GM20000 (cell line): ENCODE measurements around the gene HSPA1A.
"Not testable (repeated sequence)": the region's sequence is repeated elsewhere in the genome, so short reads cannot be mapped to it uniquely, and the experiment has no call there.

Experiments used
- DNase-seq: peaks from one replicate; pipeline ENCODE4 v3.0.0; 2012; ENCODE audit warnings: low spot score
- TF ChIP-seq, protein P1 (sequence below): IDR thresholded peaks from 2 replicates; pipeline ENCODE4 v1.5.1; 2012; ENCODE audit warnings: mild to moderate bottlenecking, control low read depth; ENCODE audit errors: extremely low read depth, missing control alignments

Gene HSPA1A

DNA sequence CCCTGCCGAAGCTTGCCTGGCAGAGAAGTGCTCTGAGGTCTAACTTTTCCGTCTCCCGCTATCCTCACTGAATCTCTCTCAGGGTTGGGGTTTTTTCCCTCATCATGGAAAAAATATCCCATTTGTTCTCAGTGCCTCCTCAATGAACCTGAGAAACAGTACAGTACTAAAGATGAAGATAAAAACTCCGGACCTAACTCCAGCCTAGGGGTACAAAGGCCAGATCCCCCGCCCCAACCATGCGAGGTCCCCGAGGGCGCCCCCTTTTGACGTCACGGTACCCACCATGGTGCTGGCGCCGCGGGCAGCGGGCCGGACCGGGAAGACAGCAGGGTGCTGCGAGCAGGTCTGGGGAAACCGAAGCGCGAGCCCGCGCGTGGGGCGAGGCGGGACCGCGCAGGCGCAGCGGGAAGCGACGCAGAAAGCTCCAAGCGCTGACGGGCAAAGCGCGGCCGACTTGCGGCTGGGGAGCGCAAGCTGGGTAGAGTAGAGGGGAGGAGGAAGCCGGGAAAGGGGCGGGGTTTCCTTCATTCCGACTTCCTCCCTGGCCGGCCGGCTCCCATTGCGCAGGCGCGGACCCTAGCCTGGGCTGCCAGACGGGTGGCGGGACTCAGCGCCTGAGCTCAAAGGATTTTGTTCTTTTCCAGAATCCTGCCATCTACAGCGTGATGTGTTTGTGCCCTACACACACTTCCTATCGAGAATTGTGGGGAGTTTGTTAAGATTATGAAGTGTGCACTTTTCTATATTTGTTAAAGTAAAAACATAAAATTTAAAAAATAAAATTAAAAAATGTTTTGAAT is 8.7 kb upstream of the HSPA1A start, which contains the start of gene LSM2:
Gene LSM2, minus strand, starts transcription at position 497 of the 803 bp plus-strand sequence. Its CDS starts 209 bp downstream, at position 288.
- peak; percentile 99 for DNase-seq
- TF ChIP-seq, protein P1, sequence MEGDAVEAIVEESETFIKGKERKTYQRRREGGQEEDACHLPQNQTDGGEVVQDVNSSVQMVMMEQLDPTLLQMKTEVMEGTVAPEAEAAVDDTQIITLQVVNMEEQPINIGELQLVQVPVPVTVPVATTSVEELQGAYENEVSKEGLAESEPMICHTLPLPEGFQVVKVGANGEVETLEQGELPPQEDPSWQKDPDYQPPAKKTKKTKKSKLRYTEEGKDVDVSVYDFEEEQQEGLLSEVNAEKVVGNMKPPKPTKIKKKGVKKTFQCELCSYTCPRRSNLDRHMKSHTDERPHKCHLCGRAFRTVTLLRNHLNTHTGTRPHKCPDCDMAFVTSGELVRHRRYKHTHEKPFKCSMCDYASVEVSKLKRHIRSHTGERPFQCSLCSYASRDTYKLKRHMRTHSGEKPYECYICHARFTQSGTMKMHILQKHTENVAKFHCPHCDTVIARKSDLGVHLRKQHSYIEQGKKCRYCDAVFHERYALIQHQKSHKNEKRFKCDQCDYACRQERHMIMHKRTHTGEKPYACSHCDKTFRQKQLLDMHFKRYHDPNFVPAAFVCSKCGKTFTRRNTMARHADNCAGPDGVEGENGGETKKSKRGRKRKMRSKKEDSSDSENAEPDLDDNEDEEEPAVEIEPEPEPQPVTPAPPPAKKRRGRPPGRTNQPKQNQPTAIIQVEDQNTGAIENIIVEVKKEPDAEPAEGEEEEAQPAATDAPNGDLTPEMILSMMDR: no peak

DNA sequence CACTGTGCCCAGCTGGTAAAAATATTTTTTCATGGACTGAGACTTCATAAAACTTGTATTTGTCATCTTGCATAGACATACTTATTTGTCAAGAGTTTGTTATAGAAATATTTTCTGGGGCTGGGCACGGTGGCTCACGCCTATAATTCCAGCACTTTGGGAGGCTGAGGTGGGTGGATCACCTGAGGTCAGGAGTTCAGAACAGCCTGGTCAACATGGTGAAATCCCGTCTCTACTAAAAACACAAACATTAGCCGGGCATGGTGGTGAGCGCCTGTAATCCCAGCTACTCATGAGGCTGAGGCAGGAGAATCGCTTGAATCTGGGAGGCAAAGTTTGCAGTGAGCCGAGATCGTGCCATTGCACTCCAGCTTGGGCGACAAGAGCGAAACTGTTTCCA is 6.7 kb upstream of the HSPA1A start:
- DNase-seq: not testable (repeated sequence)

DNA sequence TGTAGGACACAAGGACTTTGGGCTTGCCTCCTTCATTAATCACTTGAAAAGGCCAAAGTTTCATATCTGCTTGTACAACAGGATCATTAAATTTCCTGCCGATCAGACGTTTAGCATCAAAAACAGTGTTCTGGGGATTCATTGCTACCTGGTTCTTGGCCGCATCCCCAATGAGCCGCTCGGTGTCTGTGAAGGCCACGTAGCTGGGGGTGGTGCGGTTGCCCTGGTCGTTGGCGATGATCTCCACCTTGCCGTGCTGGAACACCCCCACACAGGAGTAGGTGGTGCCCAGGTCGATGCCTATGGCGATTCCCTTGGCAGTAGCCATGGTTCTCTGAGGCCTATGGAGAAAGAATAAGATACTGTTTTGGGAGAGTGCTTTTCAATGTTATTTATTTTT is 3.7 kb upstream of the HSPA1A start:
- TF ChIP-seq, protein P1: no peak
- no peak for DNase-seq

DNA sequence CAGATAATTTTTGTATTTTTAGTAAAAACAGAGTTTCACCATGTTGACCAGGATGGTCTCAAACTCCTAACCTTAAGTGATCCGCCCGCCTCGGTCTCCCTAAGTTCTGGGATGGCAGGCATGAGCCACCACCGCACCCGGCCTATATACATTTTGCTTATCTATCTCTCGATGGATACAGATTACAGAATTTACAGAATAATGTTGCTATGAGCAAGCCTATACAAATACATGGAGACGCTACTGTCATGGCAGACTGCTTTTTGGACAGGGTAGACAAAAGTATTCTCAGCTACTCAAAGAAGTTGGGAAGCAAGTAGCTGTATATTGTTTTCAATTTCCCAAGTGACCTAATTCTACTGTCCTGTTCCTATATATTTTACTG is 1.9 kb upstream of the HSPA1A start:
- no peak for DNase-seq
- TF ChIP-seq, protein P1: no peak

DNA sequence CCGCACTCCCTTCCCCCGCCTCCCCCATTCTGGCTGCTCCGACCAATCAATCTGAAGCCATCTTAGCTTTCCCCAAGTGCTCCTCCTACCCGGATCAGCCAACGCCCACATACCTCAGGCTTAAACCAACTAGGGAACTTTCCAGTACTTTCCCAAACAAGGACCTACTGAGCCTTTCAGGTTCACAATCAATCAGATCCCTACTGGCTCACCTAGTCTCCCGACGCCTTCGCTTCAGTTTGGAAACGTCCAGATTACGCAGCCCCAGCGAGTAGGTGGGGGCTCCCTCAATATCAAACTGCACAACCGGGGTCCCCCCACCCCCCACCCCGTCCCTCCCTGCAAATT is 692 bp upstream of the HSPA1A start:
- TF ChIP-seq, protein P1: no peak
- DNase-seq: peak; percentile 78

DNA sequence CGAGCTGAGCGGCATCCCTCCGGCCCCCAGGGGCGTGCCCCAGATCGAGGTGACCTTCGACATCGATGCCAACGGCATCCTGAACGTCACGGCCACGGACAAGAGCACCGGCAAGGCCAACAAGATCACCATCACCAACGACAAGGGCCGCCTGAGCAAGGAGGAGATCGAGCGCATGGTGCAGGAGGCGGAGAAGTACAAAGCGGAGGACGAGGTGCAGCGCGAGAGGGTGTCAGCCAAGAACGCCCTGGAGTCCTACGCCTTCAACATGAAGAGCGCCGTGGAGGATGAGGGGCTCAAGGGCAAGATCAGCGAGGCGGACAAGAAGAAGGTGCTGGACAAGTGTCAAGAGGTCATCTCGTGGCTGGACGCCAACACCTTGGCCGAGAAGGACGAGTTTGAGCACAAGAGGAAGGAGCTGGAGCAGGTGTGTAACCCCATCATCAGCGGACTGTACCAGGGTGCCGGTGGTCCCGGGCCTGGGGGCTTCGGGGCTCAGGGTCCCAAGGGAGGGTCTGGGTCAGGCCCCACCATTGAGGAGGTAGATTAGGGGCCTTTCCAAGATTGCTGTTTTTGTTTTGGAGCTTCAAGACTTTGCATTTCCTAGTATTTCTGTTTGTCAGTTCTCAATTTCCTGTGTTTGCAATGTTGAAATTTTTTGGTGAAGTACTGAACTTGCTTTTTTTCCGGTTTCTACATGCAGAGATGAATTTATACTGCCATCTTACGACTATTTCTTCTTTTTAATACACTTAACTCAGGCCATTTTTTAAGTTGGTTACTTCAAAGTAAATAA is 2.0 kb downstream of the HSPA1A start:
- not testable (repeated sequence) for DNase-seq

DNA sequence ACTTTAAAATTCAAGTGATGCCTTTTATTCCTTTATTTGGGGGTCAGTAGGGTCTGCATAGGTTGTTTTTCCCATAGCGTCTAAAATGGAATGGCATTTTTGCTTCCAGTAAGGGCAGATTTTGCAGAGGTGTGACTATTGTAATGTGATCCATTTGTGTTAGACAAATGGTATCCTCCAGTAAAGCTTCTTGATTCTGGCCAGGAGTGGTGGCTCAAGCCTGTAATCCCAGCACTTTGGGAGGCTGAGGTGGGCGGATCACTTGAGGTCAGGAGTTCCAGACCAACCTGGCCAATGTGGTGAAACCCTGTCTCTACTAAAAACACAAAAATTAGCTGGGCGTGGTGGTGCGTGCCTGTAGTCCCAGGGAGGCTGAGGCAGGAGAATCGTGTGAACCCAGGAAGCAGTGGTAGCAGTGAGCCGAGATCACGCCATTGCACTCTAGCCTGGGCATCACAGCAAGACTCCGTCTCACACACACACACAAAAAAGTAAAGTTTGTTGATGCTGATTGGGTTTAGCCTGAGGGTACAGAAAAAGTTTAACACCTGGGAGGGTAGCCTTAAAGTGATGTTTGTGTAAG is 2.7 kb downstream of the HSPA1A start:
- DNase-seq: not testable (repeated sequence)

DNA sequence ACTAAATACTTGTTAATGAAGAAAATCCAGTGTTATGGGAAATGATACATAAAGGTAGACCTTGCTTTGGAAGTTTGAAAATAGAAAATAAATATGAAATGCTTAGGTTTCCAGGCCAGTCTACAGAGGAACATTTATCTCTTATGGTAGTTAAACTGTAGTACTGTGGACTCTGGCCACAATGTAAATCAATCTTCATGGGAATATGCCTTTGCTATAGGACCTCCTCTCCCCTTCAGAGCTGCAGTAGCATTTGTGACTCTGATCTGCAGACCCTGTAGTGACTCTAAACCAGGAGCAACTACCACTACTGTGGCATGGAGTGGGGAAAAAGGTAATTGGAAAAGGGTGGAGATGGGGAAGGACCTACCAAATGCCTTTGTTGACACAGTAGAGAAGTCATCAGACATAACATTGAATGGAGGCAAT is 4.5 kb downstream of the HSPA1A start:
- DNase-seq: no peak
- TF ChIP-seq, protein P1: no peak

DNA sequence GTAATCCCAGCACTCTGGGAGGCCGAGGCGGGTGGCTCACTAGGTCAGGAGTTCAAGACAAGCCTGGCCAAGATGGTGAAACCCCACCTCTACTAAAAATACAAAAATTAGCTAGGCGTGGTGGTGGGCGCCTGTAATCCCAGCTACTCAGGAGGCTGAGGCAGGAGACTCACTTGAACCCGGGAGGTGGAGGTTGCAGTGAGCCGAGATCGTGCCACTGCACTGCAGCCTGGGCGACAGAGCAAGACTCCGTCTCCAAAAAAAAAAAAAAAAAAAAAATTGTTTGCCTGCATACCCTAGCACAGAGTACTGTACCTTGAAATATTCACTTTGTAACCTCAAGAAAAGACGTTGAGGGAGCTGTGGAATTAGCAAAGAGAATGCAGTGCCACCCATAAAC is 5.1 kb downstream of the HSPA1A start:
- DNase-seq: not testable (repeated sequence)
